GM10266 (cell line): Measurements from ENCODE around the gene ALB.

Source experiments
- DNase-seq: peaks from one replicate; pipeline ENCODE4 v3.0.0; 2012; ENCODE audit errors: extremely low spot score
- CTCF ChIP-seq: IDR thresholded peaks from 2 replicates; pipeline ENCODE4 v1.5.1; 2012; ENCODE audit warnings: mild to moderate bottlenecking, low read depth; ENCODE audit not compliant: control insufficient read depth, insufficient read depth; ENCODE audit errors: missing control alignments

The ALB gene

GRCh38 chr4:73445383-73446335 is 41.6 kb downstream of the ALB start:
- no peak for TF ChIP-seq CTCF
- no peak for DNase-seq

- DNase-seq: peak; percentile 44
Observed at GRCh38 chr4:73446336-73446938, 42.4 kb downstream of the ALB start.

DNA sequence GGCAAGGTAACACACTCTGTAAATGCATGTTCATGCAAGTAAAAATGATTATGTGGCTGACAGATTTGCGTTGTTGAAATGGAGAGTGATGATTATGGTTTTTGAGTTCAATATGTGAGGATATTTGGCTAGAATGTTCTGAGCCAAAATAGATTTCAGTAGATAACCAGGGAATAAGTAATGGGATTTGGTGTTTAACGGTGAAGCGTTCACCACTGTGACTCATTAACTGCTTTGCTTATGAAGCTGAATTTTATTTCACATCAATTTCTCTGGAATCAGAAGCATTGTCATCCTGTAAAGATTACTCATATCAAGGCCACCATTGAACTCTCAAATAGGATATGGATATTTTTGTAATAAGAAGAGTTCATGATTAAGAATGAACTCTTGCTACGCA is 43.6 kb downstream of the ALB start:
- TF ChIP-seq CTCF: no peak
- DNase-seq: no peak

More at GRCh38 chr4:73446336-73446938, 42.4 kb downstream of the ALB start:
- TF ChIP-seq CTCF: peak; percentile 83

- TF ChIP-seq CTCF: no peak
- DNase-seq: no peak
Observed at GRCh38 chr4:73448448-73449203, 44.5 kb downstream of the ALB start.

DNA sequence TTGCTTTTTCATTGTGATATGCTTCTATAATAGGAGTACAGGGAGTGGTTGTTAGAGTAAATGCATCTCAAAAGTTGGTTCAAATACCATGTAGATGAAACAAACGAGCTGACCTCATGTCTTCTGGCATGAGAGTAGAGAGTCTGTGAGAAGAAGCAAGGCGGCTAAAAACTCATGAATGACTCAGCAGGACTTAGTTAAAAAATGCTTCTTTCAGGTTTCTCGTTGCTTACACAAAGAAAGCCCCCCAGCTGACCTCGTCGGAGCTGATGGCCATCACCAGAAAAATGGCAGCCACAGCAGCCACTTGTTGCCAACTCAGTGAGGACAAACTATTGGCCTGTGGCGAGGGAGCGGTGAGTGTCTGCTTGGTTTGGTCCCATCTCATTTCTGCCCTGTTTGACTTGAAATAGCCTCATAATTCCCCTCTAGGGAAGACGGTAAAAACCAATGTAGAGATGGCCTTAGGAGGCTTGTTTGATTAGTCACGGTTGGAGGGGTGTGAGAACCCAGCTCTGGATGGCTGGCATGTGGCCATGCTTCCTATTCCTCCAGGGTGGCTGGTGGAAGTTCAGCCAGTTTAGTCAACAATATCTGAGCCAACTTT is 46.4 kb downstream of the ALB start:
- DNase-seq: no peak
- TF ChIP-seq CTCF: no peak

DNA sequence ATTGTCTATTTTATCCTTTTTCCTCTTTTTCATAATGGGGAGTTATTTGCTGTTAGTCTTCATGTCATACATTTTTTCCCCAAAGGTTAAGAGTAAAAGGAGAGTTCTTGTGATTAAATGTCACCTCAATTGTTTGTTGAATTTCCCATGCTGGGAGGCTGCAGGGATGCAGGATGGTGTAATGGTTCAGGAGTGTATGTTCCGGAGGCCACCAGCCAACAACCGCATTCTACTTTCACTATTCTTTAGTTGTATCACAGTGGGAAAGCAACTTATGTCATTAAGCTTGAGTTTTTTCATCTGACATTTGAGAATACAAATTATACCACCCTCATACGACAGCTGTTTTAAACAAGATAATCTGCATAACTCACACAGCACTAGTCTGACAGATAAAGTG is 47.3 kb downstream of the ALB start:
- no peak for DNase-seq
- TF ChIP-seq CTCF: no peak
